ENCODE measurements around the gene FBN1.

FBN1 gene

DNA sequence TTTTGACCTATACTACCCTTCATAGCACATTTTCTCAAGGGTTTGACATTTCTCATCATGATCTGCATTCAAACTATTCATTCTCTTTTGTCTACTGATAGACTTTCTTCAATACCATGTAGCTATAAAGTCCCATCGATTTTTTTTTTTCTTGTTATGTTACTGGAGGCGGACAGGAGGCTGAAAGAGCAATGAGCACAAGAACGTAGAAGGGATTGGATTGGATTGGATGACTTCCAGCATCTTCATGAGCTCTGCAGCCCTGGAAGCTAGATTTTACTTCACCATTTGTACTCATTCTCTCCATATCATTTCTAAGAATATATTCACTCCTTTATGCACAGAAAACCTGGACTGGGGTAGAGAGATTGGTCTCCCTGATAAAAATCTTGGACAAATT, 271.0 kb downstream of the FBN1 start:
- no peaks in the 10 kb centered on the region; the same call in 1 of the 2 replicates for H3K9me3 ChIP-seq (ENCODE audit: insufficient read depth, low read length)
- no peak for DNase-seq (ENCODE audit: low read depth, low spot score)
- H3K4me1 ChIP-seq (ENCODE audit: insufficient read depth, insufficient read length), result no peaks in the 10 kb centered on the region
- H3K36me3 ChIP-seq (ENCODE audit: insufficient read depth, insufficient read length, low read length), result no peaks in the 10 kb centered on the region
- H3K27me3 ChIP-seq (ENCODE audit: insufficient read depth, insufficient read length), result no peaks in the 10 kb centered on the region
- TF ChIP-seq SUZ12 (IDR thresholded peaks at IDR 0.05; ENCODE audit: extremely low read depth, insufficient read depth, insufficient read length), result no peak
- no peak for TF ChIP-seq YY1 (IDR thresholded peaks at IDR 0.05; ENCODE audit: insufficient read depth, insufficient read length)
- TF ChIP-seq ZNF274 (IDR thresholded peaks at IDR 0.05; ENCODE audit: low read depth, low read length), result no peak
- no peak overlapping the region for H3K9ac ChIP-seq (ENCODE audit: insufficient read length, low read depth)
- H3K4me3 ChIP-seq (ENCODE audit: insufficient read length, low read depth), result no peak overlapping the region

- H3K9ac ChIP-seq (ENCODE audit: insufficient read length, low read depth), result no peak overlapping the region
- H3K27me3 ChIP-seq (ENCODE audit: insufficient read depth, insufficient read length), result no peaks in the 10 kb centered on the region
- no peaks in the 10 kb centered on the region; the same call in 1 of the 2 replicates for H3K9me3 ChIP-seq (ENCODE audit: insufficient read depth, low read length)
- no peaks in the 10 kb centered on the region for H3K36me3 ChIP-seq (ENCODE audit: insufficient read depth, insufficient read length, low read length)
- TF ChIP-seq ZNF274 (IDR thresholded peaks at IDR 0.05; ENCODE audit: low read depth, low read length) (no peak), SUZ12 (IDR thresholded peaks at IDR 0.05; ENCODE audit: extremely low read depth, insufficient read depth, insufficient read length) (no peak), YY1 (IDR thresholded peaks at IDR 0.05; ENCODE audit: insufficient read depth, insufficient read length) (no peak)
- H3K4me1 ChIP-seq (ENCODE audit: insufficient read depth, insufficient read length), result no peaks in the 10 kb centered on the region
- DNase-seq (ENCODE audit: low read depth, low spot score), result no peak
- H3K4me3 ChIP-seq (ENCODE audit: insufficient read length, low read depth), result no peak overlapping the region
These were observed 271.6 kb downstream of the FBN1 start for GRCh38 chr15:48373821-48374451.

DNA sequence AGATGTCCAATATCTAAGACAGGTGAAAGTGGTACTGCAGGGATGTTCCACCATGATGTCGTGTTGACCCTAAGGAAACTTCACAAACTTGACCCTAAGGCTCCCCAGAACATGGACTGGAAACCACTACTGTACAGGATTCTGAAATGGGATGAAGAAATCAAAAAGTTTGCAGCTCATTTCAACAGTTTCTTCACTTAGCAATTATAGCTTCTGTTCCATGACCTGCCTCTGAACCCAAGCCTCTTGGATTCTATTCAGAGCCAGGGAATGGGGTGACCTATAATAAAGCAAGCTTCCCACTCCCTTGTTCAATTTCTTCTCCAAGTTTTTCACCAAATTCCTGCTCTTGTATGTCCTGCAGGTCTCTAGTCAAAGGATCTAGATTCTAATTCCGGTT, 273.5 kb downstream of the FBN1 start:
- no peak for DNase-seq (ENCODE audit: low read depth, low spot score)
- Histone ChIP-seq H3K9me3 (ENCODE audit: insufficient read depth, low read length) (no peaks in the 10 kb centered on the region; the same call in 1 of the 2 replicates), H3K9ac (ENCODE audit: insufficient read length, low read depth) (no peak overlapping the region), H3K36me3 (ENCODE audit: insufficient read depth, insufficient read length, low read length) (no peaks in the 10 kb centered on the region), H3K4me3 (ENCODE audit: insufficient read length, low read depth) (no peak overlapping the region), H3K27me3 (ENCODE audit: insufficient read depth, insufficient read length) (no peaks in the 10 kb centered on the region), H3K4me1 (ENCODE audit: insufficient read depth, insufficient read length) (no peaks in the 10 kb centered on the region)
- TF ChIP-seq ZNF274 (IDR thresholded peaks at IDR 0.05; ENCODE audit: low read depth, low read length) (no peak), YY1 (IDR thresholded peaks at IDR 0.05; ENCODE audit: insufficient read depth, insufficient read length) (no peak), SUZ12 (IDR thresholded peaks at IDR 0.05; ENCODE audit: extremely low read depth, insufficient read depth, insufficient read length) (no peak)

- no peaks in the 10 kb centered on the region for H3K9me3 ChIP-seq (ENCODE audit: insufficient read depth, low read length)
- TF ChIP-seq ZNF274 (IDR thresholded peaks at IDR 0.05; ENCODE audit: low read depth, low read length), result no peak
- TF ChIP-seq YY1 (IDR thresholded peaks at IDR 0.05; ENCODE audit: insufficient read depth, insufficient read length), result no peak
- TF ChIP-seq SUZ12 (IDR thresholded peaks at IDR 0.05; ENCODE audit: extremely low read depth, insufficient read depth, insufficient read length), result no peak
- no peaks in the 10 kb centered on the region for H3K36me3 ChIP-seq (ENCODE audit: insufficient read depth, insufficient read length, low read length)
- H3K9ac ChIP-seq (ENCODE audit: insufficient read length, low read depth), result no peak overlapping the region
- H3K4me3 ChIP-seq (ENCODE audit: insufficient read length, low read depth), result no peak overlapping the region
- DNase-seq (ENCODE audit: low read depth, low spot score), result no peak
- no peaks in the 10 kb centered on the region for H3K27me3 ChIP-seq (ENCODE audit: insufficient read depth, insufficient read length)
- H3K4me1 ChIP-seq (ENCODE audit: insufficient read depth, insufficient read length), result no peaks in the 10 kb centered on the region
These were observed 274.0 kb downstream of the FBN1 start for GRCh38 chr15:48371550-48371949.

GRCh38 chr15:48370460-48370859, 275.0 kb downstream of the FBN1 start:
- TF ChIP-seq SUZ12 (IDR thresholded peaks at IDR 0.05; ENCODE audit: extremely low read depth, insufficient read depth, insufficient read length), result no peak
- TF ChIP-seq YY1 (IDR thresholded peaks at IDR 0.05; ENCODE audit: insufficient read depth, insufficient read length), result no peak
- TF ChIP-seq ZNF274 (IDR thresholded peaks at IDR 0.05; ENCODE audit: low read depth, low read length), result no peak
- no peak for DNase-seq (ENCODE audit: low read depth, low spot score)

GRCh38 chr15:48367483-48367882, 278.0 kb downstream of the FBN1 start:
- Histone ChIP-seq H3K4me1 (ENCODE audit: insufficient read depth, insufficient read length) (no peaks in the 10 kb centered on the region), H3K4me3 (ENCODE audit: insufficient read length, low read depth) (no peak overlapping the region), H3K9me3 (ENCODE audit: insufficient read depth, low read length) (no peaks in the 10 kb centered on the region), H3K36me3 (ENCODE audit: insufficient read depth, insufficient read length, low read length) (no peaks in the 10 kb centered on the region), H3K9ac (ENCODE audit: insufficient read length, low read depth) (no peak overlapping the region), H3K27me3 (ENCODE audit: insufficient read depth, insufficient read length) (no peaks in the 10 kb centered on the region)
- TF ChIP-seq ZNF274 (IDR thresholded peaks at IDR 0.05; ENCODE audit: low read depth, low read length) (no peak), YY1 (IDR thresholded peaks at IDR 0.05; ENCODE audit: insufficient read depth, insufficient read length) (no peak), SUZ12 (IDR thresholded peaks at IDR 0.05; ENCODE audit: extremely low read depth, insufficient read depth, insufficient read length) (no peak)
- no peak for DNase-seq (ENCODE audit: low read depth, low spot score)

More at GRCh38 chr15:48370460-48370859, 275.0 kb downstream of the FBN1 start:
- H3K36me3 ChIP-seq (ENCODE audit: insufficient read depth, insufficient read length, low read length), result no peaks in the 10 kb centered on the region
- no peaks in the 10 kb centered on the region for H3K27me3 ChIP-seq (ENCODE audit: insufficient read depth, insufficient read length)
- no peaks in the 10 kb centered on the region for H3K4me1 ChIP-seq (ENCODE audit: insufficient read depth, insufficient read length)
- no peaks in the 10 kb centered on the region for H3K9me3 ChIP-seq (ENCODE audit: insufficient read depth, low read length)
- H3K4me3 ChIP-seq (ENCODE audit: insufficient read length, low read depth), result no peak overlapping the region
- no peak overlapping the region for H3K9ac ChIP-seq (ENCODE audit: insufficient read length, low read depth)

GRCh38 chr15:48366584-48367312, 278.8 kb downstream of the FBN1 start:
- Histone ChIP-seq H3K27me3 (ENCODE audit: insufficient read depth, insufficient read length) (no peaks in the 10 kb centered on the region), H3K9ac (ENCODE audit: insufficient read length, low read depth) (no peak overlapping the region), H3K9me3 (ENCODE audit: insufficient read depth, low read length) (no peaks in the 10 kb centered on the region), H3K4me3 (ENCODE audit: insufficient read length, low read depth) (no peak overlapping the region), H3K4me1 (ENCODE audit: insufficient read depth, insufficient read length) (no peaks in the 10 kb centered on the region), H3K36me3 (ENCODE audit: insufficient read depth, insufficient read length, low read length) (no peaks in the 10 kb centered on the region)
- DNase-seq (ENCODE audit: low read depth, low spot score), result no peak
- TF ChIP-seq SUZ12 (IDR thresholded peaks at IDR 0.05; ENCODE audit: extremely low read depth, insufficient read depth, insufficient read length) (no peak), ZNF274 (IDR thresholded peaks at IDR 0.05; ENCODE audit: low read depth, low read length) (no peak), YY1 (IDR thresholded peaks at IDR 0.05; ENCODE audit: insufficient read depth, insufficient read length) (no peak)
